Left colon (tissue), 2 donors: Measurements from ENCODE around the gene DBH. TPM values are rescaled to one million over a fixed set of nuclear protein-coding genes. Genes with fewer than 3 reads are reported as not detected.

Experiments used
- ATAC-seq: fragments of 200-7000 bp; cut with Tn5 transposase; one replicate; pipeline ENCODE4 v1.9.1; 2020; ENCODE audit warnings: mild to moderate bottlenecking, moderate library complexity
- DNase-seq, 2 donors: peaks; one replicate each; pipeline ENCODE4 v3.0.0-alpha.2; 2020
- intact Hi-C, 2 donors: fragments of 100-400 bp; cut with DNase I in 1 of 2; cut with micrococcal nuclease in 1 of 2; formaldehyde crosslinking; loops; one replicate each; pipeline versions ENCODE4 v1.11.2 to v1.14.0; 2022; cut with DNase I, micrococcal nuclease
- total RNA-seq, 2 donors: library from RNA; stranded (reverse); fragmentation: NEBNext Ultra II Directional; extraction: Animal tissue kit (Norgen Biotek cat#: 25700); gene quantifications; one replicate each; pipeline ENCODE4 v1.2.1, GENCODE V29; 2021
- donor health status: DM: no; HTN: no; CAD: no.
- donor health status: DM: yes; HTN: yes; CAD: no.

DBH gene
- total RNA-seq, 2 donors from 2014 or later: not detected

- ATAC-seq: no peak
- DNase-seq: no peak
- intact Hi-C loops: no loop called here
These were observed 3.5 kb downstream of the DBH start for GRCh38 chr9:133639613-133640012.

- intact Hi-C loops: no loop called here
- ATAC-seq (no peak), DNase-seq (no peak)
These were observed 4.0 kb downstream of the DBH start for GRCh38 chr9:133640160-133640559.

GRCh38 chr9:133640580-133641395 is 4.6 kb downstream of the DBH start:
- no peak for DNase-seq

GRCh38 chr9:133641396-133641655 is 5.2 kb downstream of the DBH start:
- DNase-seq: no peak
- intact Hi-C loops: no loop called here
- no peak for ATAC-seq

More at GRCh38 chr9:133640580-133641395, 4.6 kb downstream of the DBH start:
- intact Hi-C loops: no loop called here
- ATAC-seq: no peak

GRCh38 chr9:133641861-133642595 is 5.9 kb downstream of the DBH start:
- intact Hi-C loops: no loop called here
- DNase-seq (no peak), ATAC-seq (no peak)

- ATAC-seq (no peak), DNase-seq (no peak)
- intact Hi-C loops: no loop called here
These were observed 6.7 kb downstream of the DBH start for GRCh38 chr9:133642708-133643361.

- intact Hi-C loops: no loop called here
- DNase-seq: no peak
These were observed 7.2 kb downstream of the DBH start for GRCh38 chr9:133643362-133643755.

GRCh38 chr9:133643978-133644760 is 8.0 kb downstream of the DBH start:
- no peak for ATAC-seq
- intact Hi-C loops: no loop called here

More at GRCh38 chr9:133643362-133643755, 7.2 kb downstream of the DBH start:
- ATAC-seq: no peak

GRCh38 chr9:133645021-133645765 is 9.0 kb downstream of the DBH start:
- no peak for ATAC-seq
- no peak for DNase-seq
- intact Hi-C loops: no loop called here

More at GRCh38 chr9:133643978-133644760, 8.0 kb downstream of the DBH start:
- no peak for DNase-seq

- no peak for DNase-seq
- ATAC-seq: no peak
- intact Hi-C loops: no loop called here
These were observed 11.0 kb downstream of the DBH start for GRCh38 chr9:133647148-133647547.

- intact Hi-C loops: no loop called here
These were observed 11.8 kb downstream of the DBH start for GRCh38 chr9:133647765-133648469.

GRCh38 chr9:133649194-133649593 is 13.0 kb downstream of the DBH start:
- DNase-seq (no peak), ATAC-seq (no peak)

More at GRCh38 chr9:133647765-133648469, 11.8 kb downstream of the DBH start:
- DNase-seq (no peak), ATAC-seq (no peak)

GRCh38 chr9:133650026-133650425 is 13.9 kb downstream of the DBH start:
- no peak for ATAC-seq

More at GRCh38 chr9:133649194-133649593, 13.0 kb downstream of the DBH start:
- intact Hi-C loops: no loop called here

GRCh38 chr9:133653638-133654037 is 17.5 kb downstream of the DBH start:
- DNase-seq (no peak), ATAC-seq (no peak)
- intact Hi-C loops: no loop called here

More at GRCh38 chr9:133650026-133650425, 13.9 kb downstream of the DBH start:
- DNase-seq: no peak
- intact Hi-C loops: no loop called here

- intact Hi-C loops: no loop called here
- DNase-seq: no peak
- ATAC-seq: no peak
These were observed 18.8 kb downstream of the DBH start for GRCh38 chr9:133654736-133655657.

GRCh38 chr9:133655701-133656100 is 19.5 kb downstream of the DBH start:
- ATAC-seq (no peak), DNase-seq (no peak)
- intact Hi-C loops: no loop called here
